HG02970 (cell line): ENCODE data around the gene ZBTB9.

Source experiments
- ATAC-seq: cut with Tn5 transposase; IDR thresholded peaks from one replicate; pipeline ENCODE4 v1.9.1; 2021; ENCODE audit warnings: mild to moderate bottlenecking, moderate library complexity, moderate number of reproducible peaks; ENCODE audit not compliant: unreplicated experiment, low FRiP score

Gene ZBTB9

DNA sequence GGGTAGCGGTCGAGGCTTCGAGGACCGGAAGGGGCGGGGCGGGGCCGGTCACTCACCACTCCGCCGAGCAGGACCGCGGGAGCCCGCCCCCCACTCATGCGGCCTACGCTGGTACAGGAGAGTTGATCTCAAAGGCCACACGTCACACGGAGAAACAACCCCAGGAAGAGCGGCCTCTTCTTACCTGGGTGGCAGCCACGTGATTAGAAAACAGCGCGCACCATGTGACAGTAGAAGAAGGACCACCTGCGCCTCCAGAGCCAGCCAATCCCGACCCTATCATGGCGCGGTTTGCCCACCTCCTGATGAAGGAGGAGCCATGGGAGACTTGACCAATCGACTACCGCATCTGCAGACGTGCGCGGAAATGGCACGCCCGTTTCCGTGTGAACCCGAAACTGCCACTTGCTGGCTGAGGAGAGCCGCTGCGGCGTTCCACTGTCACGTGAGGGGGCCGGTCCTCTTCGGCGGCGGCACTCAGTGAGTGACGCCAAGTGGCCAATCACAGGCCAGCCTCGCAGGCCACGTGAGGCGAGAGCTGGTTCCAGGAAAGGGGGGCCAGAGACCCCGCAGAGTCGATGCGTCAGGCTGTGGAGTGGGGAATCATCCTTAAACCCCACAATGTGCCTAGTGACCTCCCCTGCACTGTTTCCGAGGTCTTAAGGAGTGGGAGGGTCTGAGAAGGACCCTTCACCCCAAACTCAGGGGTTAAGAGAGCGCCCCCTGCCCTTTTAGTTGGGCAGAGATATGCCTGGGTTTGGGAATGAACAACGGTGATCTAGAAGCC is 36.3 kb upstream of the ZBTB9 start, which contains the start of gene CUTA:
Gene CUTA (minus strand): TSS at position 205 of the 787 bp plus-strand sequence. CDS start 107 bp downstream, at position 98.
- peak; percentile 86 for ATAC-seq

DNA sequence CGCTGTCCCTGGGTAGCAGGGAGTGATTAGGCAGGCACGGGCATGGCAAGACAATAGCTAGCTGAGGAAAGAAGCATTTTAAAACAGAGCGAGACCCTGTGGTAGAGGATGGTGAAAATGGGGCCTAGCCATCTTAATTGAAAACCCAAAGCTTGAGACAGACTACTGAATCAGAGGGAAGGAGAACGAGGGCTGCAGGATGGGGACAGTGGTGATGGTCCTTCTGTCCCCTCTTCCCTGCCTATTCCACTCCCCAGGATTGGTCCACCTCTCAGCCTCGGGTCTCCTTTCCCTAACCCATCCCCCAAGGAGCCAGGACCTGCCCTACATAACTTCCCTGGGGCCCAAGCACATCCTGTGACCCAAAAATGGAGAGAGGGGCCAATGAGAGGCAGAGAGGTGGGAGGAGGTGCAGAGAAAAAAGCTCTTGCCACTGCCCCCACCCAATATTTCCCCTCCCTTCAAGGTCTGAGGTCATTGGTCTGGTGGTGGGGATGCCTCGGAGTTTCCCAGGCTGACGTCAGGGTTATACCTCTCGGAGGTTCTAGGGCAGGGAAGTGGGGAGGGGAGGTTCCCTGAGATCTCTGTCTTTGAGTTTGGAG is 35.6 kb upstream of the ZBTB9 start:
- ATAC-seq = no peak

GRCh38 chr6:33419580-33420490 is 34.5 kb upstream of the ZBTB9 start, which contains the start of gene SYNGAP1:
TSS of gene SYNGAP1 (plus strand) at chr6:33420065. CDS start at chr6:33420265, 200 bp downstream.
- no peak for ATAC-seq

- no peak for ATAC-seq
Observed at GRCh38 chr6:33420491-33421343, 33.7 kb upstream of the ZBTB9 start.

DNA sequence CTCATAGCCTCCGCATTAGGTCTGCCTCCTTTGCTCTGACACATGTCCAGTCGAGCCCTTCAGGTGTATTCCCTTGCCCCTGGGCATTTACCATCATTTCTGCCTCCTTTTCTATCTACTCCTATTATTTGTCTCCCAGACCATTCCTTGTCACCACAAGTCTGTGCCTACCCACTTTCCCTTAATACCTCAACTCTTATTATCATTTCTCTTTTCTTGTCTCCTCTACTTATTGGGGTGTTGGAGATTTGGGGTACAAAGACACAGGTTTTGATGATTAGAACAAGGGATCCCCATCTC is 33.1 kb upstream of the ZBTB9 start:
- ATAC-seq = no peak

- ATAC-seq = no peak
Observed at GRCh38 chr6:33423777-33424176, 30.6 kb upstream of the ZBTB9 start.

DNA sequence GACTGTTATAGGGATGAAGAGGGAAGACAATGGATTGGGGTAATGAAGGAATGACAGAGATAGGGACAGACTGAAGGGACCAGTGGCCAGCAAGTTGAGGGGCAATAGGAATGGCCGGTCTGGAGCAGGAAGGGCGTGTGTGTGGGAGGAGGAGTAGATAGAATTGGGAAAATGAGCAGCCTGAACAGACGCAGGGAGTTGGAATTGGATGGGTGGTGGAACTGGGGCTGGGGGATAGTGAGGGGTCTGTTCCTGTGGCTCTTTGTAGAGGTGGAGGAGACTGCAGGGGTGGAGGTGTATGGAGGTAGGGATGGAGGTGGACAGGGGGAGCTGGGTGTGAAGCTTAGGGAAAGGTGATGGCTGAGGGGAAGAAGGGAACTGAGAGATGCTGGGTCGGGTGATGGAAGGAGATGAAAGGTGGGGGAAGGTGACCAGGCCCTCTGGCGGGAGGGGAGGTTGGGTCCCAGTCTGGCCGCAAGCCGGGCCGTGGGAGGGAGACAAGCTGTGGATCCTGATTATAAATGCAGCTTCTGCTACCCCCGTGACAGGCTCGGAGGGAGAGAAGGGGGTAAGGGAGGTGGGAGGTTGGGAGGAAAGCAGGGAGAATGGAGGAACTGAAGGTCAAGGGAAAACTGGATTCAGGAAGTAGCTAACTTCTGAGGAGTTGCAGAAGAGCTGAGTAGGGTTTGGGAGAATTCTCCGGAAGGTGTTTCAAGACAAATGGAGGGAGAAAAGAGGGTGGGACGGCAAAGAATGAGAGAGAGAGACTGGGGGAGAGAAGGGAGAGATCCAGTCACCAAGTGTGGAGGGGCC is 29.3 kb upstream of the ZBTB9 start:
- no peak for ATAC-seq

DNA sequence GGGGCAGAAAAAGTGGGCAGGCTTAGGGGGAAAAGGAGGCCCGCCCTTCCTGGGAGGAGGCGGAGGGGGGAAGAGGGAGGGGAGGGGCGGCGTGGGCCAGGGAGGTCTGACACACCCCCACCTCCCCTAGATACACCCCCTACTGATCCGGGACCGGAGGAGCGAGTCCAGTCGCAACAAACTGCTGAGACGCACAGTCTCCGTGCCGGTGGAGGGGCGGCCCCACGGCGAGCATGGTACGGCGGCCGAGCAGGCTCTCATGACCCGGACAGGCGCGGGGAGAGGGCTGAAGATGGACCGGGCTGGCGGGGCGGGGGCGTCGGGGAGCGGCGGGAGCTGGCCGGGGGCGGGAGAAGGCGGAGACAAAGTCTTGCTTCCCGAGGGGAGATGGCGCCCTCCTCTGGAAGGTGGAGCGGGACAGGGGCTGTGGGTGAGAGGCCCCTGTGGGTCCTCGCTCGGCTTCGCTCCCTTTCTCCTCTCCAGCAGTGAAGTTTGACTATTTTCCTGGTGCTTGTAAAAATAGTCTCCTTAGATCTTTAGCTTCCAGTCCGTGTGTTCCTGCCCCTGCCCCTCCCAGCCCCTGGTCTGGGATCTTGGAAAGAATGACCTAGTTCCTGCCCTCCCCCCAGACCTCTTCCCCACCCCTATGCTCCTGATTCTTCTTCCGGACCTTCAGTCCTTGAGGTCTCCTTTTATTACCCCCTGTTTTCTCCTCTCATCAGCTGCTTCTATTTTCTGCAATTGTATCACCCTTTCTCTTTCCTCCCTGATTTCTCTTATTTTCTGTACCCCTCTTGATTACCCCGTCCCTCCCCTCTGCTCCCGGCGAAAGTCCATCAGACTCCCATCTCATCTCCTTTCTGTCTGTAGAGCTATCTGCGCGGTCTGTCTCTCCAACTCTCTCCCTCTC is 28.5 kb upstream of the ZBTB9 start:
- ATAC-seq = no peak

DNA sequence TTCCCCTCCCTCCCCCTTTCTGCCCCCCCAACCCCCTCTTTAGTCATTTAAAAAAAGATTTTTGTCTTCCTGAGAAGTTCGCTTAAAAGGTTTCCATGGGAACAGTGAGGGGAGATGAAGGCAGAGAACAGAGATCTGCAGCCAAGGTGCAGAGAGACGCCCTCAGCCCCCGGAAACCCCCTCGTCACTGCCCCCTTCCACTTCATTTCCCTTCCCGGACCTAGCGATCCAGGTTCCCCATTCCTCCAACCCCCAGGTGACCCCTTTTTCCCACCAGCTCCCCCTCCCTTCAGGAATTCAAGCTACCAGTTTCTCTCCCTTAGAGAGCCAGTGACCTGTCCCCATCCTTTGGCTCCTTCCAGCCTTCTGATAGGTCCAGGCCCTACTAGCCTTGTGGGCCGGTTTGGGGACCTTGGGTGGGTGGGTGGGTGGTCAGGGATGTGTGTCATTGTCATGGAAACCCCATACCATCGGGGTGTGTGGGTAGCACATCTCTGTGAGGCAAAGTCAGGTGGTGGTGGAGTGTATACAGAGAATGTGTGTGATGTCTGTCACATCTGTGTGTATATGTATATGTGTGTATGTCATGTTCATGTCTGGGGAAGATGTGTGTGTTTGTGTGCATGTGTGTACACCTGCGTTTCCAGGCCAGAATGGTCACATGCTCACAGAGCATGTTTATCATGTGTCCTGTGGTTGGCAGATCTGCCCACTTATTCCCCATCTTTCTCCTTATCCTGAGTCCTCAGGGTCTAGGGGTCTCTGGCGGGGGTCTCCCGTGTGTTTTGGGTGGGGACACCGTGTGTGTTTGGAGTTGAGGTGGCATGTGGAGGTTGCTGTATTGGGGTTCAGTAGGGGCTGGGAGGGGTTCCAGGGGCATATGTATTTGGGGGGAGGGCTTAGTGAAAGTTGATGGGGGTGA is 27.5 kb upstream of the ZBTB9 start:
- no peak for ATAC-seq

- ATAC-seq = no peak
Observed at GRCh38 chr6:33427585-33428223, 26.7 kb upstream of the ZBTB9 start.

DNA sequence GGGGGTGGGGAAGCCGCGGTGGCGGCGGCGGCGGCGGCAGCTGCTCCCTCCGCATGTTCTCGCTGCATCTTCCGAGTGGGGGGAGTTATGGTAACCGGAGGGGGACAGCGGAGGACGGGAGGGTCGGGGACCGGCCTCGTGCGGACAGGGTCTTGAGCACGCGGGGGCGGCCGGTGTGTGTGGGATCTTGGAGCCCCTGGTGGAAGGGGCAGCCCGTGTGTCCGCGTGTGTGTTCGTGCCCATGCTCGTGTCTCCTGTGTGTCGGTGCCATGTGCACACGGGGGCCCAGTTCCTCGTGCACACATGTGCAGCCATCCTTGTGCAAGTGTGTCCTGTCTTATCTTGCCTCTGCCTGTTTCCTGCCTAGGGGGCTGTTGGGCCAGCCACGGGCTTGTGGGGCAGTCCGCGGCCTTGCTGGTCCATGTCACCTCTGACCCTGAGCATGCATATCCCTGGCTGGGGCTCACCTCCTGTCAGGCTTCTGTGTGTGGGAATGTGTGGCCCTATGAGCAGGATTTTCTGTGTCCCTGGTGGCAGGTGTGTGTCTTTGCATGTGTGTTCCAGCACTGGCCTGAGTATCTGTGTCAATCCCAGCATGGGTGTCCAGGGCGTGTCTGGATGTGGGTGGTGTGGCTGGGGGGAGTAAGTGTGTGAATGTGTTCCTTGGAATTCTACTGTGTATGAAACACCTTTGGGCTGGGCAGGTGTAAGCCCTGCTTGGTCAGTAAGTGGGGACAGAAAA is 26.0 kb upstream of the ZBTB9 start:
- ATAC-seq = no peak

GRCh38 chr6:33428966-33429749 is 25.2 kb upstream of the ZBTB9 start:
- no peak for ATAC-seq

DNA sequence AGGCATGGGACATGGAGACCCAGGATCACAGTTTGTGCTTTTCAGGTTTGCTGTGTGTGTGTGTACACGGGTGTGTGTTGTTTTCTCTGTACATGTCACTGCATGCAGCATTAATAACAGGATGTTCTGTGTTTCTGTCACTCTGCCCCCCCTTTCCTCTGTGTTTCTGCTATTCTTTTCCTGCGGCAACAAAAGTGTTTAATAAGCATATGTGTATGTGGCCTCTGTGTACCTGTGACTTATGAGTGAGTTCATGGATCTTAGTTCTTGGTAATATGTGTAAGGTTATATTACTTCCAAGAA is 24.7 kb upstream of the ZBTB9 start:
- no peak for ATAC-seq

GRCh38 chr6:33430334-33430733 is 24.0 kb upstream of the ZBTB9 start:
- ATAC-seq = no peak

- no peak for ATAC-seq
Observed at GRCh38 chr6:33430991-33431879, 23.1 kb upstream of the ZBTB9 start.
